ENCODE data around the gene GABRP. TPM values are rescaled to one million over a fixed set of nuclear protein-coding genes. Genes with fewer than 3 reads are reported as not detected.

Gene GABRP
- total RNA-seq, 4 donors from 2014 or later, result 2.1 TPM; not detected in 3

GRCh38 chr5:170746075-170746960 is 37.2 kb upstream of the GABRP start:
- peaks cover 34% of the 10 kb centered on the region for H3K27me3 ChIP-seq
- WGBS, 2 donors (ENCODE audit: low coverage in 1 of 2), result 84 to 93% methylated on average over 3 to 5 of the region's 14 CpGs
- no peaks in the 10 kb centered on the region for H3K9me3 ChIP-seq
- H3K4me1 ChIP-seq, result peaks cover 0 to 26% (median 13%) of the 10 kb centered on the region in 3 donors
- H3K36me3 ChIP-seq, result no peaks in the 10 kb centered on the region
- TF ChIP-seq CTCF (IDR thresholded peaks at IDR 0.05) (no peak), EP300 (IDR thresholded peaks at IDR 0.05) (no peak), POLR2AphosphoS5 (IDR thresholded peaks at IDR 0.05) (no peak), POLR2A (IDR thresholded peaks at IDR 0.05) (no peak)
- ATAC-seq, result no peak
- no peak overlapping the region for H3K4me3 ChIP-seq
- no peak overlapping the region for H3K27ac ChIP-seq

GRCh38 chr5:170746961-170747340 is 36.6 kb upstream of the GABRP start:
- no peak overlapping the region for H3K4me3 ChIP-seq
- peaks cover 34% of the 10 kb centered on the region for H3K27me3 ChIP-seq
- WGBS, 2 donors (ENCODE audit: low coverage in 1 of 2), result 94% methylated on average over 8 of the region's 11 CpGs; no CpG with 5 or more reads in 1 of the 2 donors
- ATAC-seq, result no peak
- TF ChIP-seq POLR2AphosphoS5 (IDR thresholded peaks at IDR 0.05) (no peak), CTCF (IDR thresholded peaks at IDR 0.05) (no peak), EP300 (IDR thresholded peaks at IDR 0.05) (no peak), POLR2A (IDR thresholded peaks at IDR 0.05) (no peak)
- no peaks in the 10 kb centered on the region for H3K36me3 ChIP-seq
- H3K9me3 ChIP-seq, result no peaks in the 10 kb centered on the region
- peaks cover 0 to 26% (median 13%) of the 10 kb centered on the region in 3 donors for H3K4me1 ChIP-seq
- no peak overlapping the region for H3K27ac ChIP-seq

GRCh38 chr5:170747357-170747756 is 36.2 kb upstream of the GABRP start:
- ATAC-seq, result no peak
- H3K4me1 ChIP-seq, result peaks cover 0 to 29% (median 13%) of the 10 kb centered on the region in 3 donors

GRCh38 chr5:170747851-170748250 is 35.7 kb upstream of the GABRP start:
- peaks cover 34% of the 10 kb centered on the region for H3K27me3 ChIP-seq
- no peak overlapping the region for H3K4me3 ChIP-seq
- no peak overlapping the region for H3K27ac ChIP-seq
- no peak for TF ChIP-seq POLR2AphosphoS5 (IDR thresholded peaks at IDR 0.05)
- TF ChIP-seq CTCF (IDR thresholded peaks at IDR 0.05), result peak in 1 of 4 experiments; percentile 3
- peaks cover 0 to 34% (median 13%) of the 10 kb centered on the region in 3 donors for H3K4me1 ChIP-seq
- H3K9me3 ChIP-seq, result no peaks in the 10 kb centered on the region
- no peak for ATAC-seq
- WGBS, 2 donors (ENCODE audit: low coverage in 1 of 2), result 87 to 100% methylated on average over 1 to 3 of the region's 10 CpGs
- no peaks in the 10 kb centered on the region for H3K36me3 ChIP-seq

More at GRCh38 chr5:170747357-170747756, 36.2 kb upstream of the GABRP start:
- TF ChIP-seq EP300 (IDR thresholded peaks at IDR 0.05) (no peak), POLR2AphosphoS5 (IDR thresholded peaks at IDR 0.05) (no peak), CTCF (IDR thresholded peaks at IDR 0.05) (no peak), POLR2A (IDR thresholded peaks at IDR 0.05) (no peak)
- 67% methylated on average over 1 of the region's 1 CpG; no CpG with 5 or more reads in 1 of the 2 donors for WGBS, 2 donors (ENCODE audit: low coverage in 1 of 2)
- peaks cover 34% of the 10 kb centered on the region for H3K27me3 ChIP-seq
- no peak overlapping the region for H3K27ac ChIP-seq
- no peaks in the 10 kb centered on the region for H3K36me3 ChIP-seq
- H3K4me3 ChIP-seq, result no peak overlapping the region
- H3K9me3 ChIP-seq, result no peaks in the 10 kb centered on the region
